ENCODE measurements around the gene CFAP52. TPM values are rescaled to one million over a fixed set of nuclear protein-coding genes. Genes with fewer than 3 reads are reported as not detected.

Gene CFAP52
- total and polyA plus RNA-seq, 2 of the 13 experiments (the other 11 are each of a cell fraction or from before 2014, with no cell fraction given) = not detected

DNA sequence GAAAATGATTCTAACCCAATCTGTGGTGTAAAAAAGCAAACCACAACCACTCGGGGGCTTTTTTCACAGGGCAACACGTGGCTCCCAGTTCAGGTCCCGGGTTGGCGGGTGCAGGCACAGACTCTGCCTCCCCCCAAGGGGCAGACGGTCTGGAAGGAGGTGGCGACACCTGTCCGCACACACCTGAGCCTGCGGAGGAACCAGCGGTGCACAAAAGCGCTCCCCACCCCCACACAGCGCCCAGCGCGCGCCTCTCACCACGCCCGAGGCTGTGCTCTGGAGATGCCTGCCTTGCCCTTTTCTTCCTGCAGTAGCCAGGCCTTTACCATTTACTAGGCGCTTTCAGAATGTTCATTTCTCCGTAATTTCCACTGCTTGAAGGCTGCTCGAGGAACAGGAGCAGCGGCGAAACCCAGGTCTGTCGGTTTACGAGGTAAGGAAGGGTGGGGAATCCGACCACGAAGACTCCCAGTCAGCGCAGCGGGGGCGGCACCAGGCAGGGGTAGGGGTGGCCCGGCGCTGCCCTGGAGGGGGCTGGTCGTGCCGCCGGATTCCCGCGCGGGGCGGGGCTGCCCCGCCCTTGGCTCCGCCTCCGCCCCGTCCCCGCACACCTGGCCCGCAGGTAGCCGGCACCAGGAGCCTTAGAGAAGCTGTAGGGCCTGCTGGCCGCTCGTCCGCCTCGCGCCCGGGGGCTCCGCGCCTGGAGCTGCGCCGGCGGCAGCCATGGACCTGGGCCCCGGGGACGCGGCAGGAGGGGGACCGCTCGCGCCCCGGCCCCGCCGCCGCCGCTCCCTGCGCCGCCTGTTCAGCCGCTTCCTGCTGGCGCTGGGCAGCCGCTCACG is 68.7 kb downstream of the CFAP52 start, which contains the start of gene USP43 (continued):
- TF ChIP-seq, protein P1, sequence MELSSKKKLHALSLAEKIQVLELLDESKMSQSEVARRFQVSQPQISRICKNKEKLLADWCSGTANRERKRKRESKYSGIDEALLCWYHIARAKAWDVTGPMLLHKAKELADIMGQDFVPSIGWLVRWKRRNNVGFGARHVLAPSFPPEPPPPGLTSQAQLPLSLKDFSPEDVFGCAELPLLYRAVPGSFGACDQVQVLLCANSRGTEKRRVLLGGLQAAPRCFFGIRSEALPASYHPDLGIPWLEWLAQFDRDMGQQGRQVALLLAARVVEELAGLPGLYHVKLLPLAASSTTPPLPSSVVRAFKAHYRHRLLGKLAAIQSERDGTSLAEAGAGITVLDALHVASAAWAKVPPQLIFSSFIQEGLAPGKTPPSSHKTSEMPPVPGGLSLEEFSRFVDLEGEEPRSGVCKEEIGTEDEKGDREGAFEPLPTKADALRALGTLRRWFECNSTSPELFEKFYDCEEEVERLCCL (CRISPR knock-in tag; IDR thresholded peaks at IDR 0.05; ENCODE audit: borderline replicate concordance) = no peak
- no peak for TF ChIP-seq ZNF510 (CRISPR knock-in tag; IDR thresholded peaks at IDR 0.05; ENCODE audit: low read depth)
- peak; percentile 52; the same call in 1 of the 2 replicates for TF ChIP-seq ZNF281 (CRISPR knock-in tag; IDR thresholded peaks at IDR 0.05; ENCODE audit: borderline replicate concordance)
- TF ChIP-seq GFI1 (CRISPR knock-in tag; IDR thresholded peaks at IDR 0.05; ENCODE audit: borderline replicate concordance) = peak; percentile 38; the same call in 1 of the 2 replicates
- TF ChIP-seq, protein P2, sequence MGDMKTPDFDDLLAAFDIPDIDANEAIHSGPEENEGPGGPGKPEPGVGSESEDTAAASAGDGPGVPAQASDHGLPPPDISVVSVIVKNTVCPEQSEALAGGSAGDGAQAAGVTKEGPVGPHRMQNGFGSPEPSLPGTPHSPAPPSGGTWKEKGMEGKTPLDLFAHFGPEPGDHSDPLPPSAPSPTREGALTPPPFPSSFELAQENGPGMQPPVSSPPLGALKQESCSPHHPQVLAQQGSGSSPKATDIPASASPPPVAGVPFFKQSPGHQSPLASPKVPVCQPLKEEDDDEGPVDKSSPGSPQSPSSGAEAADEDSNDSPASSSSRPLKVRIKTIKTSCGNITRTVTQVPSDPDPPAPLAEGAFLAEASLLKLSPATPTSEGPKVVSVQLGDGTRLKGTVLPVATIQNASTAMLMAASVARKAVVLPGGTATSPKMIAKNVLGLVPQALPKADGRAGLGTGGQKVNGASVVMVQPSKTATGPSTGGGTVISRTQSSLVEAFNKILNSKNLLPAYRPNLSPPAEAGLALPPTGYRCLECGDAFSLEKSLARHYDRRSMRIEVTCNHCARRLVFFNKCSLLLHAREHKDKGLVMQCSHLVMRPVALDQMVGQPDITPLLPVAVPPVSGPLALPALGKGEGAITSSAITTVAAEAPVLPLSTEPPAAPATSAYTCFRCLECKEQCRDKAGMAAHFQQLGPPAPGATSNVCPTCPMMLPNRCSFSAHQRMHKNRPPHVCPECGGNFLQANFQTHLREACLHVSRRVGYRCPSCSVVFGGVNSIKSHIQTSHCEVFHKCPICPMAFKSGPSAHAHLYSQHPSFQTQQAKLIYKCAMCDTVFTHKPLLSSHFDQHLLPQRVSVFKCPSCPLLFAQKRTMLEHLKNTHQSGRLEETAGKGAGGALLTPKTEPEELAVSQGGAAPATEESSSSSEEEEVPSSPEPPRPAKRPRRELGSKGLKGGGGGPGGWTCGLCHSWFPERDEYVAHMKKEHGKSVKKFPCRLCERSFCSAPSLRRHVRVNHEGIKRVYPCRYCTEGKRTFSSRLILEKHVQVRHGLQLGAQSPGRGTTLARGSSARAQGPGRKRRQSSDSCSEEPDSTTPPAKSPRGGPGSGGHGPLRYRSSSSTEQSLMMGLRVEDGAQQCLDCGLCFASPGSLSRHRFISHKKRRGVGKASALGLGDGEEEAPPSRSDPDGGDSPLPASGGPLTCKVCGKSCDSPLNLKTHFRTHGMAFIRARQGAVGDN (CRISPR knock-in tag; IDR thresholded peaks at IDR 0.05) = peak; percentile 80
- TF ChIP-seq PAF1 (CRISPR knock-in tag; IDR thresholded peaks at IDR 0.05) = no peak
- no peak for TF ChIP-seq ERF (CRISPR knock-in tag; IDR thresholded peaks at IDR 0.05)
- TF ChIP-seq GABPB1 (CRISPR knock-in tag; IDR thresholded peaks at IDR 0.05) = peak; percentile 55; the same call in 1 of the 2 replicates
- no peak for TF ChIP-seq IRF9 (CRISPR knock-in tag; IDR thresholded peaks at IDR 0.05; ENCODE audit: borderline replicate concordance)
- TF ChIP-seq, protein P3, sequence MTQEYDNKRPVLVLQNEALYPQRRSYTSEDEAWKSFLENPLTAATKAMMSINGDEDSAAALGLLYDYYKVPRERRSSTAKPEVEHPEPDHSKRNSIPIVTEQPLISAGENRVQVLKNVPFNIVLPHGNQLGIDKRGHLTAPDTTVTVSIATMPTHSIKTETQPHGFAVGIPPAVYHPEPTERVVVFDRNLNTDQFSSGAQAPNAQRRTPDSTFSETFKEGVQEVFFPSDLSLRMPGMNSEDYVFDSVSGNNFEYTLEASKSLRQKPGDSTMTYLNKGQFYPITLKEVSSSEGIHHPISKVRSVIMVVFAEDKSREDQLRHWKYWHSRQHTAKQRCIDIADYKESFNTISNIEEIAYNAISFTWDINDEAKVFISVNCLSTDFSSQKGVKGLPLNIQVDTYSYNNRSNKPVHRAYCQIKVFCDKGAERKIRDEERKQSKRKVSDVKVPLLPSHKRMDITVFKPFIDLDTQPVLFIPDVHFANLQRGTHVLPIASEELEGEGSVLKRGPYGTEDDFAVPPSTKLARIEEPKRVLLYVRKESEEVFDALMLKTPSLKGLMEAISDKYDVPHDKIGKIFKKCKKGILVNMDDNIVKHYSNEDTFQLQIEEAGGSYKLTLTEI (CRISPR knock-in tag; conservative IDR thresholded peaks at IDR 0.05) = no peak
- TF ChIP-seq ZMYM3 (CRISPR knock-in tag; IDR thresholded peaks at IDR 0.05) = 0 out of 2 replicates have a peak, but pooled peaks have one; percentile 33
- no peak for TF ChIP-seq ZNF782 (CRISPR knock-in tag; IDR thresholded peaks at IDR 0.05; ENCODE audit: borderline replicate concordance)
- TF ChIP-seq ZNF816 (CRISPR knock-in tag; IDR thresholded peaks at IDR 0.05; ENCODE audit: borderline replicate concordance) = no peak
- peak; percentile 59 for TF ChIP-seq SRSF1 (optimal IDR thresholded peaks at IDR 0.05; ENCODE audit: low read depth, low read length)
- peak; percentile 36 for TF ChIP-seq IKZF4 (CRISPR knock-in tag; IDR thresholded peaks at IDR 0.05; ENCODE audit: borderline replicate concordance, low read depth, not compliant biosample characterization)
